GM12864 (cell line): ENCODE data around the gene C19orf25.

Experiments used
- DNase-seq: peaks from one replicate; pipeline ENCODE4 v3.0.0-alpha.2; 2011; ENCODE audit warnings: low read depth
- H3K4me3 ChIP-seq: 2 replicates; pipeline ENCODE4 v1.5.1; 2011; ENCODE audit warnings: mild to moderate bottlenecking, low read depth, low read length, control low read depth
- CTCF ChIP-seq: IDR thresholded peaks from 2 replicates; pipeline ENCODE4 v1.5.1; 2011; ENCODE audit warnings: low read depth, mild to moderate bottlenecking, moderate library complexity, low read length, control low read depth, inconsistent platforms; ENCODE audit errors: missing control alignments

C19orf25 gene

GRCh38 chr19:1456121-1456900, 22.7 kb downstream of the C19orf25 start:
- DNase-seq = no peak
- TF ChIP-seq CTCF = no peak
- H3K4me3 ChIP-seq = no peak overlapping the region

GRCh38 chr19:1455336-1456120, 23.5 kb downstream of the C19orf25 start:
- no peak overlapping the region for H3K4me3 ChIP-seq
- no peak for DNase-seq

GRCh38 chr19:1455002-1455335, 24.0 kb downstream of the C19orf25 start:
- DNase-seq = no peak
- no peak for TF ChIP-seq CTCF
- H3K4me3 ChIP-seq = no peak overlapping the region

More at GRCh38 chr19:1455336-1456120, 23.5 kb downstream of the C19orf25 start:
- TF ChIP-seq CTCF = no peak

GRCh38 chr19:1453525-1454364, 25.3 kb downstream of the C19orf25 start:
- no peak for DNase-seq
- H3K4me3 ChIP-seq = no peak overlapping the region
- TF ChIP-seq CTCF = no peak

GRCh38 chr19:1452802-1453524, 26.1 kb downstream of the C19orf25 start:
- DNase-seq = no peak
- H3K4me3 ChIP-seq = no peak overlapping the region

More at GRCh38 chr19:1452802-1453524, 26.1 kb downstream of the C19orf25 start:
- TF ChIP-seq CTCF = no peak
